ENCODE measurements around the gene IGSF9B. TPM values are rescaled to one million over a fixed set of nuclear protein-coding genes. Genes with fewer than 3 reads are reported as not detected.
"Not testable (repeated sequence)": the region's sequence is repeated elsewhere in the genome, so short reads cannot be mapped to it uniquely, and the experiment has no call there.

The IGSF9B gene
- polyA plus RNA-seq, result not detected

- no peaks in the 10 kb centered on the region for H3K9me3 Mint-ChIP-seq
- peaks cover 4 to 16% (median 8%) of the 10 kb centered on the region in 3 donors for H3K4me1 Mint-ChIP-seq
- H3K27ac Mint-ChIP-seq, result peak within 1 kb of the TSS in 2 of 3 donors; percentile 23 to 74
- no peaks in the 10 kb centered on the region for H3K36me3 Mint-ChIP-seq
- H3K4me3 Mint-ChIP-seq, result peak within 1 kb of the TSS; percentile 79 to 92 (median 88)
- H3K27me3 Mint-ChIP-seq, result peaks cover 41% of the 10 kb centered on the region
These were observed at the start of gene IGSF9B for GRCh38 chr11:133956650-133957633. Gene IGSF9B, minus strand, starts transcription at chr11:133956968. Its CDS starts 214 bp downstream, at chr11:133956754.

- Mint-ChIP-seq H3K36me3 (peaks cover 2% of the 10 kb centered on the region), H3K4me3 (no peak overlapping the region), H3K9me3 (no peaks in the 10 kb centered on the region), H3K27me3 (peaks cover 3% of the 10 kb centered on the region), H3K4me1 (peaks cover 9 to 13% (median 12%) of the 10 kb centered on the region in 3 donors), H3K27ac (no peak overlapping the region)
These were observed 47.9 kb upstream of the IGSF9B start for GRCh38 chr11:134004496-134005172.

- no peak overlapping the region for H3K4me3 Mint-ChIP-seq
- H3K27me3 Mint-ChIP-seq, result peaks cover 3% of the 10 kb centered on the region
- H3K27ac Mint-ChIP-seq, result no peak overlapping the region
- peaks cover 2% of the 10 kb centered on the region for H3K36me3 Mint-ChIP-seq
- peaks cover 6 to 10% (median 9%) of the 10 kb centered on the region in 3 donors for H3K4me1 Mint-ChIP-seq
- no peaks in the 10 kb centered on the region for H3K9me3 Mint-ChIP-seq
These were observed 47.2 kb upstream of the IGSF9B start for GRCh38 chr11:134003792-134004495.

DNA sequence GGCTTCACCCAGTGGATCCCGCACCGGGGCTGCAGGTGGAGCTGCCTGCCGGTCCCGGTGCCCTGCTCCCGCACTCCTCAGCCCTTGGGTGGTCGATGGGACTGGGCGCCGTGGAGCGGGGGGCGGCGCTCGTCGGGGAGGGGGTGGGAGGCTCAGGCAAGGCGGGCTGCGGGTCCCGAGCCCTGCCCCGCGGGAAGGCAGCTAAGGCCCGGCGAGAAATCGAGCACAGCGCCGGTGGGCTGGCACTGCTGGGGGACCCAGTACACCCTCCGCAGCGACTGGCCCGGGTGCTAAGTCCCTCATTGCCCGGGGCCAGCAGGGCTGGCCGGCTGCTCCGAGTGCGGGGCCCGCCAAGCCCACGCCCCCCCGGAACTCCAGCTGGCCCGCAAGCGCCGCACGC lies 46.1 kb upstream of the IGSF9B start:
- H3K4me1 Mint-ChIP-seq, H3K9me3 Mint-ChIP-seq: not testable (repeated sequence)

DNA sequence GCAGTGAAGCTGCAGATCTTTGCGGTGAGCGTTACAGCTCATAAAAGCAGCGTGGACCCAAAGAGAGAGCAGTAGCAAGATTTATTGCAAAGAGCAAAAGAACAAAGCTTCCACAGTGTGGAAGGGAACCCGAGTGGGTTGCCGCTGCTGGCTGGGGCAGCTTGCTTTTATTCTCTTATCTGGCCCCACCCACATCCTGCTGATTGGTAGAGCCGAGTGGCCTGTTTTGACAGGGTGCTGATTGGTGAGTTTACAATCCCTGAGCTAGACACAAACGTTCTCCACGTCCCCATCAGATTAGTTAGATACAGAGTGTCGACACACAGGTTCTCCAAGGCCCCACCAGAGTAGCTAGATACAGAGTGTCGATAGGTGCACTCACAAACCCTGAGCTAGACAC lies 45.6 kb upstream of the IGSF9B start:
- not testable (repeated sequence) for H3K27me3 Mint-ChIP-seq, H3K9me3 Mint-ChIP-seq, H3K36me3 Mint-ChIP-seq, H3K4me1 Mint-ChIP-seq, H3K4me3 Mint-ChIP-seq
- H3K27ac Mint-ChIP-seq, result peak overlapping the region in 1 of 3 donors; percentile 31

More for the DNA sequence above, 46.1 kb upstream of the IGSF9B start:
- not testable (repeated sequence) for H3K36me3 Mint-ChIP-seq, H3K27ac Mint-ChIP-seq, H3K27me3 Mint-ChIP-seq, H3K4me3 Mint-ChIP-seq

DNA sequence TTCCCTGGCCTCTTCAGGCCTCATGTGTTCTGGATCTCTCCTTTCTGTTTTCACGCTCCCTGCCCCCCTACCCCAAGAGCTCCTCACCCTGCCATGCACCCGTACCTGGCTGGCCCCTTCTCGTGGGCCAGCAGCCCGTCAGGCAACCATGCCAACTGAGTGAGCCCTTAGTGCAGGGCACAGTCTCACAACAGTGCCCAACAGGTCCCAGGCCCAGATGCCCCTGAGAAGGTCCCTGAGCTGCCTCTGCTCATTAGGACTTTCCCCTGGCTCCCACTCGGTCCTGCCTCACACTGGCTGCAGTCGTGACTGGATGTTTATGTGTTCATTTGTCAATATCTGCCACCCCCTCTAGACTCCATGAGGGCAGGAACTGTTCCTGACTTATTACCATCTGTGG lies 44.8 kb upstream of the IGSF9B start:
- no peak overlapping the region for H3K4me3 Mint-ChIP-seq
- no peak overlapping the region for H3K27ac Mint-ChIP-seq
- H3K36me3 Mint-ChIP-seq, result peaks cover 2% of the 10 kb centered on the region
- H3K27me3 Mint-ChIP-seq, result peaks cover 12% of the 10 kb centered on the region
- H3K9me3 Mint-ChIP-seq, result no peaks in the 10 kb centered on the region
- H3K4me1 Mint-ChIP-seq, result peaks cover 0 to 2% (median 0%) of the 10 kb centered on the region in 3 donors

- peaks cover 2% of the 10 kb centered on the region for H3K36me3 Mint-ChIP-seq
- no peak overlapping the region for H3K27ac Mint-ChIP-seq
- H3K4me1 Mint-ChIP-seq, result peaks cover 0 to 2% (median 0%) of the 10 kb centered on the region in 3 donors
- H3K4me3 Mint-ChIP-seq, result no peak overlapping the region
- H3K27me3 Mint-ChIP-seq, result peaks cover 12% of the 10 kb centered on the region
- no peaks in the 10 kb centered on the region for H3K9me3 Mint-ChIP-seq
These were observed 44.3 kb upstream of the IGSF9B start for GRCh38 chr11:134001088-134001487.

DNA sequence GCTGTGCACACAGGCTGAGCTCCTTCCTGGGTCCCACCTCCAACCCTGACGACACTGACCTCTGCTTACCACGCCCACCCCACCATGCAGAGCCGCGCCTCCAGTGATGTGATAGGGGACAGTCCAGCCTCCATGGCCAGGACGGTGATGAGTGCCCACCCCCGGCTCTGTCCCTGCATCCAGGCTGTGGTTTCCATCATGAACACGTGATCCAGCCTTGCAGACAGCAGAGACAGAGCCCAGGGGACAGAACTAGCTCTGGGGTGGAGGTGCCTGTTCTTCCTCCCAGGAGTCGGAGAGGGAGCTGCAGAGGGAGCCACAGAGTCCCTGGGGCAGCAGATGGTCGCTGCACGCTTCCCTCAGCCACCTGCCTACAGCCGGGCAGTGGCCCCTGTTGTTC lies 42.6 kb upstream of the IGSF9B start:
- peaks cover 2% of the 10 kb centered on the region for H3K36me3 Mint-ChIP-seq
- peaks cover 5 to 9% (median 7%) of the 10 kb centered on the region in 3 donors for H3K4me1 Mint-ChIP-seq
- no peak overlapping the region for H3K4me3 Mint-ChIP-seq
- H3K27me3 Mint-ChIP-seq, result peaks cover 12% of the 10 kb centered on the region
- H3K9me3 Mint-ChIP-seq, result no peaks in the 10 kb centered on the region
- no peak overlapping the region for H3K27ac Mint-ChIP-seq

DNA sequence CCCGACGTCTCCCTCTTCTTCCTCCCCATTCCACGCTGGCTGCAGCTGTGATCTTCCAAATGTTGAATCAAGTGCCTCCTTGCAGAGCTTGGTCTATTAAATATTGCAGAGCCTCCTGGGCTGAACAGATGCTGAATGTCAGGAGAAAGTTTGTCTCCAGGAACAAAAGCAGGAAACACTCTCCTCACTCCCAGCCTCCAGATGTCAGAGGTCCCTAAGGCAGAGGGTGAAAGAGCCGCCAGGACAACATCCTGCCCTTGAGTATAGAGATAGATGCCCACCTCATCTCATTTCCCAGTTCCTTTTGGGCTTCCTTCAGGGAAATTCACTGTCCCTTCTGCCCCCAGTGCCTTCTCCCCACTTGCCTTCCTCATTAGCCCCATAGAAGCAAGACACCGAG lies 40.8 kb upstream of the IGSF9B start:
- no peaks in the 10 kb centered on the region for H3K9me3 Mint-ChIP-seq
- peak overlapping the region in 1 of 4 donors; percentile 28 for H3K4me3 Mint-ChIP-seq
- H3K27me3 Mint-ChIP-seq, result peaks cover 12% of the 10 kb centered on the region
- peak overlapping the region in 1 of 3 donors; percentile 93 for H3K27ac Mint-ChIP-seq
- H3K4me1 Mint-ChIP-seq, result peaks cover 5 to 9% (median 7%) of the 10 kb centered on the region in 3 donors
- peaks cover 2% of the 10 kb centered on the region for H3K36me3 Mint-ChIP-seq

- Mint-ChIP-seq H3K36me3 (peaks cover 2% of the 10 kb centered on the region), H3K27me3 (peaks cover 12% of the 10 kb centered on the region), H3K27ac (no peak overlapping the region), H3K9me3 (no peaks in the 10 kb centered on the region), H3K4me1 (peaks cover 5 to 9% (median 7%) of the 10 kb centered on the region in 3 donors), H3K4me3 (no peak overlapping the region)
These were observed 39.9 kb upstream of the IGSF9B start for GRCh38 chr11:133996671-133997070.

DNA sequence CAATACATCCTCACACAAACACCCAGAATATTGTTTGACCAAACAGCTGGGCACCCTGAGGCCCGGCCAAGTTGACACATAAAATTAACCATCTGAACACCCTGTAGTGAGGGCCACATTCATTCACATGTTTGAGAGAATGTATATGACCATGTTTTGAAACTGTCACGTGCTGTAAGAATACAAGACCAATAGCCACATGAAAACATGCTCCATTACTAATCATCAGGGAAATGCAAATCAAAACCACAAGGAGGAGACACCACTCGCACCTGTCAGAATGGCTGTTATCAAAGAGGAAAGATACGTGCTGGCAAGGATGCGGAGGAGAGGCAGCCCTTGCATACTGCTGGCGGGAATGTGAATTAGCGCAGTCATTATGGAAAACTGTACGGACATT lies 38.3 kb upstream of the IGSF9B start:
- H3K27ac Mint-ChIP-seq, result no peak overlapping the region

GRCh38 chr11:133993921-133994320 lies 37.2 kb upstream of the IGSF9B start:
- no peaks in the 10 kb centered on the region for H3K36me3 Mint-ChIP-seq
- no peaks in the 10 kb centered on the region for H3K9me3 Mint-ChIP-seq
- peaks cover 5 to 9% (median 5%) of the 10 kb centered on the region in 3 donors for H3K4me1 Mint-ChIP-seq
- no peak overlapping the region for H3K4me3 Mint-ChIP-seq
- no peak overlapping the region for H3K27ac Mint-ChIP-seq
- peaks cover 13% of the 10 kb centered on the region for H3K27me3 Mint-ChIP-seq

More for the DNA sequence above, 38.3 kb upstream of the IGSF9B start:
- H3K9me3 Mint-ChIP-seq, result no peaks in the 10 kb centered on the region
- H3K27me3 Mint-ChIP-seq, result peaks cover 13% of the 10 kb centered on the region
- H3K4me1 Mint-ChIP-seq, result peaks cover 5 to 9% (median 5%) of the 10 kb centered on the region in 3 donors
- H3K36me3 Mint-ChIP-seq, result no peaks in the 10 kb centered on the region
- H3K4me3 Mint-ChIP-seq, result no peak overlapping the region

GRCh38 chr11:133993107-133993506 lies 36.3 kb upstream of the IGSF9B start:
- H3K9me3 Mint-ChIP-seq, result no peaks in the 10 kb centered on the region
- no peak overlapping the region for H3K4me3 Mint-ChIP-seq
- no peaks in the 10 kb centered on the region for H3K36me3 Mint-ChIP-seq
- H3K4me1 Mint-ChIP-seq, result peaks cover 5 to 9% (median 5%) of the 10 kb centered on the region in 3 donors
- peaks cover 12% of the 10 kb centered on the region for H3K27me3 Mint-ChIP-seq
- H3K27ac Mint-ChIP-seq, result no peak overlapping the region

- Mint-ChIP-seq H3K9me3 (no peaks in the 10 kb centered on the region), H3K4me1 (peaks cover 5 to 9% (median 5%) of the 10 kb centered on the region in 3 donors), H3K27me3 (peaks cover 6% of the 10 kb centered on the region), H3K4me3 (no peak overlapping the region), H3K36me3 (no peaks in the 10 kb centered on the region), H3K27ac (no peak overlapping the region)
These were observed 35.4 kb upstream of the IGSF9B start for GRCh38 chr11:133992121-133992520.

DNA sequence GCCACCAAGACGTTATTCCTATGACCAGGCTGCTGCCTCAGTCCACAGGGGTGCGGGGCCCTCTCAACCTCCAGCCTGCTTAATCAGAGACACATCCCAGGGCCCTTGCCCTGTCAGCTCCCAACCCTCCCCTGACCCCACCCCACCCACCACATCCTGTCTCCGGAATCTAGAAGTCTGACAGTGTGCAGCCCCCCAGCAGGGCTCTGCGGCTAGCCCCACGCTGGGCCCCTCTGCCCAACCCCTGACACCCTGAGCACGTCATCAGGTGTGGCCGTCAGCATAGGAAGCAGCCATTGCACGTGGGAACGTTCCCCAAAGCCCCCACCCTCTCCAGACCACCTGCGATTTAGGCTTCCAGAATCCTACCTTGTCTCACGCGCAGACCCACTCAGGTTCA lies 34.3 kb upstream of the IGSF9B start:
- Mint-ChIP-seq H3K36me3 (no peaks in the 10 kb centered on the region), H3K9me3 (no peaks in the 10 kb centered on the region), H3K4me1 (peaks cover 5 to 9% (median 5%) of the 10 kb centered on the region in 3 donors), H3K27me3 (peaks cover 6% of the 10 kb centered on the region), H3K4me3 (no peak overlapping the region), H3K27ac (peak overlapping the region in 1 of 3 donors; percentile 93)
